Activated naive CD4-positive, alpha-beta T cell treated with anti-CD3 and anti-CD28 coated beads for 36 hours (primary cell): ENCODE data around the gene ABCG1. TPM values are rescaled to one million over a fixed set of nuclear protein-coding genes. Genes with fewer than 3 reads are reported as not detected.

ENCODE experiments used
- CTCF ChIA-PET: fragments of 350-600 bp; sonication (Branson Sonifier 250); formaldehyde crosslinking; loops from one replicate; lab custom pipeline; 2021; ENCODE audit warnings: antibody characterized with exemption; lab: Charles Lee
- DNase-seq: peaks from one replicate; pipeline ENCODE4 v3.0.0-alpha.2; 2020
- H3K27ac Mint-ChIP-seq: one replicate; pipeline ENCODE4 v1.8.0; 2021; ENCODE audit warnings: mild to moderate bottlenecking, mixed read lengths
- H3K27me3 Mint-ChIP-seq: one replicate; pipeline ENCODE4 v1.8.0; 2021; ENCODE audit warnings: low read depth, mixed read lengths
- H3K36me3 Mint-ChIP-seq: one replicate; pipeline ENCODE4 v1.8.0; 2021; ENCODE audit warnings: low read depth, mixed read lengths
- H3K4me1 Mint-ChIP-seq: one replicate; pipeline ENCODE4 v1.8.0; 2021; ENCODE audit warnings: low read depth, mixed read lengths
- H3K4me3 Mint-ChIP-seq: one replicate; pipeline ENCODE4 v1.8.0; 2021; ENCODE audit warnings: mild to moderate bottlenecking, moderate library complexity, mixed read lengths
- H3K9me3 Mint-ChIP-seq: one replicate; pipeline ENCODE4 v1.8.0; 2021; ENCODE audit warnings: mixed read lengths
- intact Hi-C: fragments of 100-400 bp; cut with micrococcal nuclease; formaldehyde crosslinking; loops from one replicate; pipeline ENCODE4 v1.15.1; 2023
- total RNA-seq, 2 experiments: library from RNA; stranded (reverse); gene quantifications; one replicate each; pipeline ENCODE4 v1.2.3, GENCODE V29; 2021

The ABCG1 gene
- total RNA-seq, 2 experiments from 2014 or later = 27.8 to 28.7 TPM

DNA sequence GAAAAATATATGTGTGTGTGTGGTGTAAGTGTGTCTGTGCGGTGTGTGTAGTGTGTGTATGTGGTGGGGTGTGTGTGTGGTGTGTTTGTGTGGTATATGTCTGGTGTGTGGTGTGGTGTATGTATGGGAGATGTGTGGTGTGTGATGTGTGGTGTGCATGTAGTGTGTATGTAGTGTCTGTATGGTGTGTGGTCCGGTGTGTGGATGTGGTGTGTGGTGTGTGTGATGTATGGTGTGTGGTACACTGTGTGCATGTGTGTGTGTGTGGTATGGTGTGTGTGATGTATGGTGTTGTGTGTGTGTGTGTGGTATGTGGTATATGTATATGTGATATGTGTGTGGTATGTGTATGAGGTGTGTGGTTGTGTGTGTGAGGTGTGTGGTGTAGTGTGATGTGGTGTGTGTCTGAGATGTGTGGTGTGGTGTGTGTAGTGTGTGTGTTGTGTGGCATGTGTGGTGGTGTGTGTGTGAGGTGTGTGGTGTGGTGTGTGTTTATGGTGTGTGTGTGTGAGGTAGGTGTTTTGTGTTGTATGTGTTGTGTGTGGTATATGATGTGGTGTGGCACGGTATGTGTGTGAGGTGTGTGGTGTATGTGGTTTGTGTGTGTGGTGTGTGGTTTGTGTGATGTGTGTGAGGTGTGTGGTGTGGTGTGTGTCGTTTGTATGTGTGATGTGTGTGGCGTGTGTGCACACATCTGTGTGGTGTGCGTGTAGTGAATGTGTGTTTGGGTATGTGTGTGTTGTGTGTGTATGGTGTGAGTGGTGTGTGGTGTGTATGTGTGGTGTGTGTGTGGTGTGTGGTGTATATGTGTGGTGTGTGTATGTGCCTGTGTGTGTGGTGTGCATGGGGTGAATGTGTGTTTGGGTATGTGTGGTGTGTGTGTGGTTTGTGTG, 35.3 kb upstream of the ABCG1 start:
- H3K4me3 Mint-ChIP-seq = no peak overlapping the region
- peaks cover 1% of the 10 kb centered on the region for H3K36me3 Mint-ChIP-seq
- DNase-seq = no peak
- no peaks in the 10 kb centered on the region for H3K27me3 Mint-ChIP-seq
- H3K9me3 Mint-ChIP-seq = peaks cover 14% of the 10 kb centered on the region
- peaks cover 32% of the 10 kb centered on the region for H3K4me1 Mint-ChIP-seq
- no peak overlapping the region for H3K27ac Mint-ChIP-seq
- intact Hi-C loops = no loop called here
- CTCF ChIA-PET = interaction anchor here (1.0 to 1.7 kb wide), 3 partner anchors 18 to 38 kb away, joined by 3 to 5 read pairs (median 3); no protein-coding TSS in a partner anchor

DNA sequence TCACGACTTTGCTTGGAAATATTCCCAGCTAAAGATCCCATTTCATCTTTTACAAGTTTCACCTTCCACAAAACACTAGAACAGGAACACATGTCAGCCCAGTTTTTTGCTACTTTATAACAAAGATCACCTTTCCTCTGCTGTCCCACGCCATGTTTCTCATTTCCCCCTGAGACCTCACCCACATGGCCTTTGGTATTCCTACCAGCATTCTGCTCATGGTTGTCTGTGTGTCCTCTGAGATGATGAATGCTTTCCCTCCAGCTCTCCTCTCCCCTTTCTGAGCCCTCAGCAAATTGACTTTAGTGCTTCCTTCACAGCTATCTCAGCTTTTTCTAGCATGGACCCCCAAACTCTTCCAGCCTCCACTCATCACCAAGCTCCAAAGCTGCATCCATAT, 32.3 kb upstream of the ABCG1 start:
- H3K9me3 Mint-ChIP-seq = peaks cover 14% of the 10 kb centered on the region
- H3K4me3 Mint-ChIP-seq = no peak overlapping the region
- no peaks in the 10 kb centered on the region for H3K27me3 Mint-ChIP-seq
- intact Hi-C loops = no loop called here
- no peak for DNase-seq
- peaks cover 55% of the 10 kb centered on the region for H3K4me1 Mint-ChIP-seq
- peak overlapping the region; percentile 95 for H3K27ac Mint-ChIP-seq
- H3K36me3 Mint-ChIP-seq = peaks cover 1% of the 10 kb centered on the region
- CTCF ChIA-PET = interaction anchor here (1.7 kb wide), 1 partner anchor 49 kb away, joined by 3 read pairs; no protein-coding TSS in a partner anchor

DNA sequence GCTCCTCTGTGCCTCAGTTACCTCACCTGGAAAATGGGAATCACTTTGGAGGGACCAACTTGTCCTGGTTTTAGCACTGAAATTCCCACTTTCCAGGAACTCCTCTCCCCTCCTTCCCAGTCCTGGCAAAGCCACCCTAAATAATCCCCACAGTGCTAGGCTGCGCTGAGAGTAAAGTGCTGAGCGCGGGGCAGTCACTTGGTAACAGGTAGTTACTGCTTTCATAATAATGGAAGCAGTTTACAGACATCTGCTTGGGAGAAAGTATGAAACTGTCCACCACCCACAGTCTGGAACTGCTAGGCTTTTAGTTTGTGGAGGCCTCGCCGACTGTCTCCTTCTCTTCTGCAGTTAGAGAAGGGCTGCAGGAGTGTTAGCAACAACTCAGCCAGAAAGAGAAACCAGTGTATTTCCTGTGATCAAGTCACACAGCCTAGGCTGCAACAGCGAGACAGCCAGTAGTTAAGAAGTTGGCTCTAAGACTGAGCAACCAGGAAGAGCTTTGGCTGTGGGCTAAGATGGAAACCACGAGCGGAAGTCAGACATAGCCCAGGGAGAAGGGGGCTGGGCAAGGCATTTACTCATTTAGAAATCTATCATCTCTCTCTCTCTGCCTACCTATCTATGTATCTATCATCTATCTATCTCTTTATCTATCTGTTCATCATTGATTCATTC, 30.8 kb upstream of the ABCG1 start:
- CTCF ChIA-PET = interaction anchor here (0.7 to 3.5 kb wide), 13 partner anchors 11 to 217 kb away, joined by 3 to 19 read pairs (median 4); partner anchors contain the start of gene ABCG1
- Mint-ChIP-seq H3K4me3 (peak overlapping the region; percentile 60), H3K27ac (peak overlapping the region; percentile 95), H3K36me3 (peaks cover 1% of the 10 kb centered on the region), H3K4me1 (peaks cover 70% of the 10 kb centered on the region), H3K27me3 (no peaks in the 10 kb centered on the region), H3K9me3 (peaks cover 14% of the 10 kb centered on the region)
- intact Hi-C loops = loop anchor here (1.0 to 2.0 kb wide), 9 partner anchors 11 to 339 kb away; no protein-coding TSS in a partner anchor
- peak; percentile 94 for DNase-seq

DNA sequence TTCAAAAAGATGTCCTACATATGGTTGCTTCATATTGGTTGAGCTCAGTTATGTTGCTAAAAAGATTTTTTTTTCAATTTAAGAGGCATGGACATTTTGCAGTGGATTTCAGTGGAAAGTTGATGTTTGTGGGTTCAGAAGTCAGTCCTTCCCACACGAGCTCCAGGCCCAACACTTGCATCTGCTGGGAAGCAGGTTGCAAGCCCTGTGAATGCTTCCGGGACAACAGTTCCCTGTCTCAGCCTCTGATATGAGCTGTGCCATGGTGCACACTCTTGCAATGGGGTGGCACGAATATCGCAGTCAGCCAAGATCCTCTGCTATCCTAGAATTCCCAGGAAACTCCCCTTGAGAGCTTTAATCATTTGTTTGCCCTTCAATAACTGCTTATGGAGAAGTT, 30.3 kb upstream of the ABCG1 start:
- intact Hi-C loops = loop anchor here (1.0 to 2.0 kb wide), 9 partner anchors 11 to 339 kb away; no protein-coding TSS in a partner anchor
- H3K27me3 Mint-ChIP-seq = no peaks in the 10 kb centered on the region
- peak overlapping the region; percentile 19 for H3K4me3 Mint-ChIP-seq
- DNase-seq = no peak
- CTCF ChIA-PET = interaction anchor here (0.7 to 3.5 kb wide), 12 partner anchors 10 to 216 kb away, joined by 3 to 19 read pairs (median 4); partner anchors contain the start of gene ABCG1
- H3K36me3 Mint-ChIP-seq = peaks cover 1% of the 10 kb centered on the region
- peaks cover 75% of the 10 kb centered on the region for H3K4me1 Mint-ChIP-seq
- H3K27ac Mint-ChIP-seq = peak overlapping the region; percentile 95
- peaks cover 14% of the 10 kb centered on the region for H3K9me3 Mint-ChIP-seq

DNA sequence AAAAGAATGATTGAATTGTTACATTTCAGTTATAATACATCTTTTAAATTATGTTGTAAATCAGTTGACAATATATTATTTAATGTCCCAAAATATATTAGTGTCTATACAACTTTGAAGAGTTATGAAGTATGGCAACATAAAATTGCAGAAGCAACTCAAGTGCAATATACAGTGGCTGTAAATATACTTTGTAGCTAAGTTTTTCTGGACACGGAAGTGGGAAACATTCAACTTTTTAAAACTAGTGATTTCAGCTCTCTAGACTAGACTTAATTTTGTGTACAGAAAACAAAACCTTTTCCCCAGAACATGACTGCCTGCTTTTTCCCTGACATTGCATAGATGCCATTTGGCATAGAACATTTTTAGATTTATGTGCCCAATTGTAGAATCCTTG, 29.5 kb upstream of the ABCG1 start:
- intact Hi-C loops = loop anchor here (2.0 kb wide), 1 partner anchor 225 kb away; no protein-coding TSS in a partner anchor
- Mint-ChIP-seq H3K36me3 (peaks cover 1% of the 10 kb centered on the region), H3K9me3 (peaks cover 14% of the 10 kb centered on the region), H3K27ac (peak overlapping the region; percentile 65), H3K4me1 (peaks cover 79% of the 10 kb centered on the region), H3K27me3 (no peaks in the 10 kb centered on the region), H3K4me3 (no peak overlapping the region)
- DNase-seq = no peak
- CTCF ChIA-PET = interaction anchor here (1.0 to 3.5 kb wide), 7 partner anchors 30 to 215 kb away, joined by 3 to 19 read pairs (median 4); partner anchors contain the start of gene ABCG1

DNA sequence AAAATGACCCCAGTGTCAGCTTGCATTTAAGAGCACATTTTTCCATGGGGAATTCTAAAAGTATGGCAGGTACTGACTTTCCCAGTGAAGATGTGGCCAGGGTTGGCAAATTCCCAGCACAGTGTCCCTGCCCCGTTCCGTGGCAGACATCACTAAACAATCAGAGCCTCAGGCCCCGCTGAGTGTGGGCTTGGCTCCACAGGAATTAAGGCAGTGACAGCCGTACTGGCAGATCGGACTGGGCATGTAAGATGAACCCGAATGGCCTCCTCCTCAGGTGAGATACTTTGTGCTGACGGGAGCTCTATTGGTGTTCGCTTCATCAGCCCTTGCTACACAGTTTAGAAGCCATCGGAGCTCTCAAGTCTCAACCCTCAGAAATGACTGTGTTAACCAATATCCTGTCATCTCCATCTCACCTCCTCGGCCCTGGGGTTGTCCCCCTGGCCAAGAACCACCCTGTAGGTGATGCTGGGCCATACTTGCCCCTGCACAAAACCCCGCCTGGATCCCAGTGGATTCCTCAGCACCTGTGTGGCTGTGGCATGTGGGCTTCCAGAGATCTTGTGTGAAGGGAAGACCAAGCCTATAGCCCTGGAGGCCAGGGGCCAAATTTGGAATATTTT, 29.0 kb upstream of the ABCG1 start:
- intact Hi-C loops = loop anchor here (2.0 kb wide), 1 partner anchor 225 kb away; no protein-coding TSS in a partner anchor
- Mint-ChIP-seq H3K4me3 (no peak overlapping the region), H3K4me1 (peaks cover 81% of the 10 kb centered on the region), H3K9me3 (peaks cover 14% of the 10 kb centered on the region), H3K36me3 (peaks cover 1% of the 10 kb centered on the region), H3K27ac (peak overlapping the region; percentile 65), H3K27me3 (no peaks in the 10 kb centered on the region)
- peak; percentile 76 for DNase-seq
- CTCF ChIA-PET = interaction anchor here (1.0 to 3.5 kb wide), 8 partner anchors 26 to 70 kb away, joined by 3 to 19 read pairs (median 4); partner anchors contain the start of gene ABCG1

DNA sequence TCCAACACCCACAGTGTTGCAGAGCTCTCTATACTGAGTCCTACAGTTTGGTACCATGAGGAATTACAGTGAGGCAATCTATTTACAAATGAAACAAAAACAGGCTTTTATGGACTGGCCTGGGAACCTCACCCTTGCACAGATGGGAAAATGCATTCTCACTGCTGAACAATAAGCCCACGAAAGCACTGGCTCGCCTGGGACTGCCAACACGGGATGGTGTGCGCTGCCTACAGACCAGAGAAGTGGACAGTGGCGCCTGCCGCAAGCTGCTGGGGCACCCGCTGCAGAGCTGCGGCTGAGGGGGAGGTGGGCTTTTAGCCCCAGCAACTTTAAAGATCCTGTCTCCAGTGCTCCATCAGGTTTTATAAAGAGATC, 28.5 kb upstream of the ABCG1 start:
- H3K27me3 Mint-ChIP-seq = no peaks in the 10 kb centered on the region
- H3K36me3 Mint-ChIP-seq = peaks cover 1% of the 10 kb centered on the region
- H3K9me3 Mint-ChIP-seq = peaks cover 14% of the 10 kb centered on the region
- H3K27ac Mint-ChIP-seq = no peak overlapping the region
- intact Hi-C loops = no loop called here
- CTCF ChIA-PET = interaction anchor here (0.6 to 3.5 kb wide), 8 partner anchors 27 to 727 kb away, joined by 3 to 19 read pairs (median 4); no protein-coding TSS in a partner anchor
- no peak overlapping the region for H3K4me3 Mint-ChIP-seq
- DNase-seq = no peak
- H3K4me1 Mint-ChIP-seq = peaks cover 81% of the 10 kb centered on the region

DNA sequence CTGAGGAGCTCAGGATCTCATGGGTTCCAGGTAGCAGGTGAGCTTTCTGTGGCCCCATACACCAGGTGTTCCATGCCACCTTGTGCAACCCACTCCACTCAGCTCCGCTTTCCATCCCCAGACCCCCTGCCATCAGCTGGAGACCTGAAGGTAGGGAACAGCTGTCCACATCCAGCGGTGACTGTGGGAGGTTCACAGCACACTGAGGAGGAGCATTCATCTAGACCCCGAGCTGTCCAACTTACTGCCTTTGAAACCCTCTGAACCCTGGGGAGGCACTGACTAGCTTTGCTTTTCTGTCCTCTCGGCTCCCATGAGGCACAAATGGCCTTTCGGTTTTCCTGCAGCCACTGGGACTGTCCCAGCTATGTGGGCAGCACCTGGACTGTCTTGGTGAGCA, 27.9 kb upstream of the ABCG1 start:
- intact Hi-C loops = no loop called here
- Mint-ChIP-seq H3K4me1 (peaks cover 77% of the 10 kb centered on the region), H3K27me3 (no peaks in the 10 kb centered on the region), H3K27ac (no peak overlapping the region), H3K9me3 (peaks cover 8% of the 10 kb centered on the region), H3K4me3 (no peak overlapping the region), H3K36me3 (peaks cover under 1% of the 10 kb centered on the region)
- DNase-seq = no peak
- CTCF ChIA-PET = interaction anchor here (0.6 to 3.5 kb wide), 6 partner anchors 27 to 728 kb away, joined by 3 to 19 read pairs (median 4); no protein-coding TSS in a partner anchor

DNA sequence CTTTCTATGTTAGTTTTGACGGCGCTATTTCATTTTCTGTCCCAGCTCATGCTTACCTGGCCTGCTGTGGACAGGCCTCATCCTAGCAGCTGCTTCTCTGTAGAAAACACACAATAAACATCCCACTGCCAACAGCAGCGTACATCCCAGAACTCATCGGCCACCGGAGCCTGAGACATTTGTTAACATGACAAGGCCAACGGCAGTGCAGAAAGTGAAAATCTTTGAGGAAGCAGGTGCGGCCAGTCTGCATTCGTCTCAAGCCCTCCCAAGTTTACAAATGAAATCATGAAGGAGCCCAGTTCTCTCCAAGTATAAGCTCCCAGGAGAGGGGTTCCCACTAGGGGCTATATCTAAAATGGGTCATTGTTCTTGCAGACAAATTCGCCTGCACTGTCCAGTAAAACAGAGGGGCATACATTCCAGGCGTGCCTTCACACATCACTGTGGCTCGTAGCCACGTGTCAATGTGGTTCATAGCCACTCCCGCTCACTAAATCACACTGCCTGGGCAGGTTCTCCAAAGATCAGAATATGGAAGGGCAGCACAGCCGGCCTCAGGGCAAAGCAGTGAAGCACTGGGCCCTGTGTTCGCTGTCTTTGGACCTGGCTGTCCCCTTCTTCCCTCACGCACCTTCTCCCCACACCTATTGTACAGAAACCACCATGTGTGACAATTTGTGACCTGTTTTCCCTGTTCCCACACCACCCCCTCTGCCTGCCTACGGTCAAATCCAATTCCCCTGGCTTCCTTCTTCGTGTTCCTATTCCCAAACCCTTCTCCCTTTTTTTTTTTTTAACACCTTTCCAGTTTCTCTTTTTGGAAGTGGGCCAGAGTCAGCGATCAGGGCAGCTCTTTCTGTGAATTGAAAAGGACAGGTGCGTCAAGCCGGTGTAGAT, 27.0 kb upstream of the ABCG1 start:
- Mint-ChIP-seq H3K9me3 (no peaks in the 10 kb centered on the region), H3K4me3 (no peak overlapping the region), H3K4me1 (peaks cover 69% of the 10 kb centered on the region), H3K27ac (no peak overlapping the region), H3K36me3 (no peaks in the 10 kb centered on the region), H3K27me3 (no peaks in the 10 kb centered on the region)
- DNase-seq = no peak
- CTCF ChIA-PET = interaction anchor here (1.0 to 1.8 kb wide), 6 partner anchors 11 to 67 kb away, joined by 4 to 7 read pairs (median 5); no protein-coding TSS in a partner anchor
- intact Hi-C loops = no loop called here

DNA sequence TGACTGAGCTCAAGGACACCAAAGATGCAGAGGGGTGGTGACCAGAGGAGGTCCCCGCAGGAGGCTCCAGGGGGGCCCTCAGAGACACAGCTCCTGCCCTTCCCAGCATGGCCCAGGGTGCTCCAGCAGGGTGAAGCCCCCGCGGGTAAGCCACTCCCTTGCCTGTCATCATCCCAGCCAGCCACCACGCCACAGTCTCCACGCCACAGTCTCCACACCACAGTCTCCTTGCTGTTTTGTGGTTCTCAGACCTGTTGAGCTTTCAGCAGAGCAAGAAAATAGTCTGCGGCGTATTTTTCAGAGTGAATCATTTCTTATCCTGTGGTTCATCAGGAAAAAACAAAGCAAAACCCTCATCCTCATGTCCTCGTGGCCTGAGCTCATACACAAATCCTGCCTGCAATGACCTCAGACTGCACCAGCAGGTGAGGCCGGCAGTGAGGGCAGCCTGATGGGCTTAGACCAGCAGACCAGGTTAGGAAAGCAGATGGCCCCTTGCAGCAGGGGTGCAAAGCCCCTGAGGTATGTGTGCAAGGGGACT, 25.7 kb upstream of the ABCG1 start:
- Mint-ChIP-seq H3K4me3 (no peak overlapping the region), H3K4me1 (peaks cover 59% of the 10 kb centered on the region), H3K27me3 (no peaks in the 10 kb centered on the region), H3K27ac (peak overlapping the region; percentile 34), H3K9me3 (no peaks in the 10 kb centered on the region), H3K36me3 (no peaks in the 10 kb centered on the region)
- intact Hi-C loops = no loop called here
- CTCF ChIA-PET = interaction anchor here (0.9 to 1.8 kb wide), 5 partner anchors 9 to 66 kb away, joined by 3 to 7 read pairs (median 5); no protein-coding TSS in a partner anchor
- peak; percentile 82 for DNase-seq
